Measurements from ENCODE around the gene TMC1.

TMC1 gene

GRCh38 chr9:72590824-72591223 lies 69.4 kb downstream of the TMC1 start (continued):
- TF ChIP-seq ZNF341 (tag by site-specific recombination; IDR thresholded peaks at IDR 0.05; ENCODE audit: low read depth), result no peak
- TF ChIP-seq MEIS1 (CRISPR knock-in tag; IDR thresholded peaks at IDR 0.05; ENCODE audit: borderline replicate concordance), result no peak
- TF ChIP-seq ZNF398 (tag by site-specific recombination; IDR thresholded peaks at IDR 0.05), result no peak
- TF ChIP-seq ZBTB17 (tag by site-specific recombination; IDR thresholded peaks at IDR 0.05), result no peak
- no peak for TF ChIP-seq ZSCAN30 (tag by site-specific recombination; IDR thresholded peaks at IDR 0.05)
- no peak for TF ChIP-seq MYNN (tag by site-specific recombination; IDR thresholded peaks at IDR 0.05; ENCODE audit: borderline replicate concordance)
- no peak for TF ChIP-seq ZNF610 (tag by site-specific recombination; IDR thresholded peaks at IDR 0.05; ENCODE audit: borderline replicate concordance)

GRCh38 chr9:72592502-72593403 lies 71.3 kb downstream of the TMC1 start:
- ChIA-PET POLR2A (interaction anchor here (1.1 to 2.1 kb wide), 2 partner anchors 227 to 300 kb away, joined by 3 to 9 read pairs; partner anchors contain the start of gene ZFAND5), CTCF (interaction anchor here (0.5 to 3.9 kb wide), 33 partner anchors 9 to 1292 kb away, joined by 3 to 48 read pairs (median 3); no protein-coding TSS in a partner anchor)
- no peaks in the 10 kb centered on the region for H3K9me3 ChIP-seq (ENCODE audit: control insufficient read depth, insufficient read depth, low read depth, low read length)
- no peak overlapping the region for H3K4me3 ChIP-seq (ENCODE audit: low read depth, low read length)
- H3K36me3 ChIP-seq (ENCODE audit: control insufficient read depth in 2 of 2, insufficient read depth in 1 of 2, low read length in 2 of 2), result no peaks in the 10 kb centered on the region
- no peak overlapping the region for H3K27ac ChIP-seq (ENCODE audit: extremely low read depth, low read depth, low read length)
- no peaks in the 10 kb centered on the region for H3K4me1 ChIP-seq (ENCODE audit: control insufficient read depth, insufficient read depth, low read length)
- no peak for TF ChIP-seq ZNF48 (tag by site-specific recombination; IDR thresholded peaks at IDR 0.05)
- TF ChIP-seq ZNF366 (tag by site-specific recombination; conservative IDR thresholded peaks at IDR 0.05), result no peak
- TF ChIP-seq WT1 (tag by site-specific recombination; IDR thresholded peaks at IDR 0.05), result no peak
- TF ChIP-seq ZBTB49 (tag by site-specific recombination; IDR thresholded peaks at IDR 0.05; ENCODE audit: low read depth), result no peak
- TF ChIP-seq ZBTB44 (tag by site-specific recombination; IDR thresholded peaks at IDR 0.05), result no peak
- no peak for TF ChIP-seq MEIS1 (CRISPR knock-in tag; IDR thresholded peaks at IDR 0.05; ENCODE audit: borderline replicate concordance)
- no peak for TF ChIP-seq ZNF354C (tag by site-specific recombination; IDR thresholded peaks at IDR 0.05; ENCODE audit: borderline replicate concordance, low read depth)
- TF ChIP-seq ZFP69B (tag by site-specific recombination; IDR thresholded peaks at IDR 0.05), result no peak
- TF ChIP-seq CTCF (tag by site-specific recombination; IDR thresholded peaks at IDR 0.05), result 0 out of 2 replicates have a peak, but pooled peaks have one; percentile 6
- no peak for TF ChIP-seq ZNF112 (tag by site-specific recombination; IDR thresholded peaks at IDR 0.05)
- no peak for TF ChIP-seq ZSCAN5A (tag by site-specific recombination; IDR thresholded peaks at IDR 0.05)
- peak; percentile 30; the same call in 1 of the 2 replicates for TF ChIP-seq ZNF121 (tag by site-specific recombination; IDR thresholded peaks at IDR 0.05)
- no peak for TF ChIP-seq ZNF221 (tag by site-specific recombination; IDR thresholded peaks at IDR 0.05; ENCODE audit: borderline replicate concordance)
- TF ChIP-seq BCL11A (tag by site-specific recombination; IDR thresholded peaks at IDR 0.05; ENCODE audit: low read depth), result no peak
- peak; percentile 48 for TF ChIP-seq ZNF654 (tag by site-specific recombination; IDR thresholded peaks at IDR 0.05; ENCODE audit: low read depth)
- no peak for TF ChIP-seq ZNF280C (tag by site-specific recombination; IDR thresholded peaks at IDR 0.05)
- TF ChIP-seq ZNF776 (tag by site-specific recombination; IDR thresholded peaks at IDR 0.05; ENCODE audit: borderline replicate concordance), result no peak
